Gastroesophageal sphincter (tissue), 3 donors: ENCODE measurements around the gene PGLYRP2.
"Not testable (repeated sequence)": the region's sequence is repeated elsewhere in the genome, so short reads cannot be mapped to it uniquely, and the experiment has no call there.

ENCODE experiments used
- CTCF ChIP-seq, 4 experiments: fragments of 200-600 bp in 2 of 4; fragments of 450-650 bp in 2 of 4; sonication (generic) in 1 of 4; IDR thresholded peaks; one replicate each; pipeline ENCODE4 v1.5.1; 2017 to 2019; ENCODE audit warnings: antibody characterized with exemption in 4 of 4, mild to moderate bottlenecking in 2 of 4, moderate library complexity in 2 of 4
- POLR2A ChIP-seq, 2 donors: fragments of 450-650 bp; IDR thresholded peaks; one replicate each; pipeline ENCODE4 v1.6.1; 2017; ENCODE audit warnings: antibody characterized with exemption in 2 of 2, mild to moderate bottlenecking in 2 of 2, moderate library complexity in 1 of 2
- POLR2AphosphoS5 ChIP-seq: sonication (generic); formaldehyde crosslinking; IDR thresholded peaks from one replicate; pipeline ENCODE4 v1.6.1; 2017; ENCODE audit warnings: antibody characterized with exemption

DNA sequence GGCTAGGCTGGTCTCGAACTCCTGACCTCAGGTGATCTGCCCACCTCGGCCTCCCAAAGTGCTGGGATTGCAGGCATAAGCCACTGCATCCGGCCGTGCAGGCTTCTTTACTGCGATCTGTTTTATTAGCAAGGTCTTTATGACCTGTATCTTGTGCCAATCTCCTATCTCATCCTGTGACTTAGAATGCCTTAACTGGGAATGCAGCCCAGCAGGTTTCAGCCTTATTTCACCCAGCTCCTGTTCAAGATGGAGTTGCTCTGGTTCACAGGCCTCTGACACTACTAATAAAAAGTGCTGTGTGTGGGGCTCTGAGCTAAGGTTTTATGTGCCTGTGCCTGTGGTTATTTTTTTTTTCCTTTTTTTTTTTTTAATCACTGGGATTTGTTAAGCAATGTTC is 6.5 kb upstream of the PGLYRP2 start:
- TF ChIP-seq CTCF (IDR thresholded peaks at IDR 0.05); POLR2AphosphoS5; POLR2A (IDR thresholded peaks at IDR 0.05): not testable (repeated sequence)
